Fibroblast of lung (primary cell): Measurements from ENCODE around the gene LINS1.

Source experiments
- CTCF ChIP-seq, 2 donors: IDR thresholded peaks in 1 of 2; conservative IDR thresholded peaks in 1 of 2; 1 replicate in 1 of 2; 2 replicates in 1 of 2; pipeline ENCODE4 v1.5.1; 2011 to 2012; ENCODE audit warnings: low read length in 2 of 2, control low read depth in 1 of 2, inconsistent platforms in 1 of 2, low read depth in 1 of 2, mild to moderate bottlenecking in 1 of 2
- EZH2 ChIP-seq: IDR thresholded peaks from 2 replicates; pipeline ENCODE4 v1.5.1; 2012; ENCODE audit warnings: low read length, control low read depth, mild to moderate bottlenecking; ENCODE audit errors: missing control alignments

GRCh38 chr15:100547961-100548360 lies 54.0 kb downstream of the LINS1 start:
- no peak for TF ChIP-seq CTCF (conservative IDR thresholded peaks at IDR 0.05 in 1 of 2, IDR thresholded peaks at IDR 0.05 in 1 of 2; ENCODE audit: low read depth in 1 of 2, low read length in 2 of 2)
- TF ChIP-seq EZH2, result no peak
